ENCODE data around the gene FNIP1.
"Not testable (repeated sequence)": the region's sequence is repeated elsewhere in the genome, so short reads cannot be mapped to it uniquely, and the experiment has no call there.

The FNIP1 gene

DNA sequence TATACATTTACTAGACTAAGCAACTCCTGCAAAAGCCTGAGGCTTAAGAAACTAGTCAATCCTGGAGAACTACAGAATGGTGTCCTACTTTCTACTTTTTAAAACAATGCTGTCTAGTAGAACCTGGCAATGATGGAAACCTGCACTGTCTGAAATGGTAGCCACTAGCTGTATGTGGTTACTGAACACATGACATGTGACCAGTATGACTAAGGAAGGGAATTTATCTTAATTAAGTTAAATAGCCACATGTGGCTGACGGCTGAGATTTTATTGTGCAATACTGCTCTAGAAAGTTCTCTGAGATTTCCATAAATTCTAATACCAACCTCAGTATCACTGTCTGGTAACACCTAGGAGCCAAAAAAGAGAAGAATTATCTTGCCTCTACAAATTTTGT, 116.9 kb downstream of the FNIP1 start:
- TF ChIP-seq, protein P1, sequence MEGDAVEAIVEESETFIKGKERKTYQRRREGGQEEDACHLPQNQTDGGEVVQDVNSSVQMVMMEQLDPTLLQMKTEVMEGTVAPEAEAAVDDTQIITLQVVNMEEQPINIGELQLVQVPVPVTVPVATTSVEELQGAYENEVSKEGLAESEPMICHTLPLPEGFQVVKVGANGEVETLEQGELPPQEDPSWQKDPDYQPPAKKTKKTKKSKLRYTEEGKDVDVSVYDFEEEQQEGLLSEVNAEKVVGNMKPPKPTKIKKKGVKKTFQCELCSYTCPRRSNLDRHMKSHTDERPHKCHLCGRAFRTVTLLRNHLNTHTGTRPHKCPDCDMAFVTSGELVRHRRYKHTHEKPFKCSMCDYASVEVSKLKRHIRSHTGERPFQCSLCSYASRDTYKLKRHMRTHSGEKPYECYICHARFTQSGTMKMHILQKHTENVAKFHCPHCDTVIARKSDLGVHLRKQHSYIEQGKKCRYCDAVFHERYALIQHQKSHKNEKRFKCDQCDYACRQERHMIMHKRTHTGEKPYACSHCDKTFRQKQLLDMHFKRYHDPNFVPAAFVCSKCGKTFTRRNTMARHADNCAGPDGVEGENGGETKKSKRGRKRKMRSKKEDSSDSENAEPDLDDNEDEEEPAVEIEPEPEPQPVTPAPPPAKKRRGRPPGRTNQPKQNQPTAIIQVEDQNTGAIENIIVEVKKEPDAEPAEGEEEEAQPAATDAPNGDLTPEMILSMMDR (IDR thresholded peaks at IDR 0.05; ENCODE audit: insufficient read depth, low read length, missing control alignments), result no peak
- ChIA-PET POLR2A (no interaction called here), CTCF (interaction anchor here (1.0 kb wide), 2 partner anchors 8 to 13 kb away, joined by 3 to 4 read pairs; no protein-coding TSS in a partner anchor)
- H3K4me3 ChIP-seq (ENCODE audit: low read depth, low read length), result no peak overlapping the region
- DNase-seq (ENCODE audit: low read depth, low spot score), result peak; percentile 44

DNA sequence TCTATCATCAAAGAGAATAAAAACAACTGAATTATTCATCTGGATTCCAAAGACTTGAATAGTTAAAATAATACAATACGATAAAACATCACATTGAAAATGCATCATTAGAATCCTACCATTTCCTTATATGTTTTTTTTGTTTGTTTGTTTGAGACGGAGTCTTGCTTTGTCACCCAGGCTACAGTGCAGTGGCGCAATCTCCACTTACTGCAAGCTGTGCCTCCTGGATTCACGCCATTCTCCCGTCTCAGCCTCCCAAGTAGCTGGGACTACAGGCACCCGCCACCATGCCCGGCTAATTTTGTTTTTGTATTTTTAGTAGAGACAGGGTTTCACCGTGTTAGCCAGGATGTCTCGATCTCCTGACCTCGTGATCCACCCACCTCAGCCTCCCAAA, 118.5 kb downstream of the FNIP1 start:
- DNase-seq (ENCODE audit: low read depth, low spot score); POLR2A ChIA-PET; CTCF ChIA-PET; H3K4me3 ChIP-seq (ENCODE audit: low read depth, low read length): not testable (repeated sequence)

DNA sequence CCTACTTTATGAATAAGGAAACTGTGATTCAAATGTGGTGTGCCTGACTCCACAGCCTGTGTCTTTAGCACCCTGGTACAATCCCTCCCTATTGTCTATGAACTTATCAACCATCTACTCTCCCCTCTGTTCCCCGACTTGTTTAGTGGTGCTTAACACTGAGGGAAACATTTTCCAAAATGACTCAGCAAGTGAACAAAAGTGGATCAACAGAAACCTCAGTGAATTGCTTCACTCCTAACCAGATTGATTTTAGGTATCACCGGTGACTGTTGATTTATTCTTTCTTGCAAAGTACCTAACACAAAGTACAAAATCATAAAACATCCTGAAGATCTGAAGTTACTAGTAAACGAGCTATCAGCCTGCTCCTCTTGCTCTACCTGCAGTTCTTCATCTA, 119.7 kb downstream of the FNIP1 start:
- H3K4me3 ChIP-seq (ENCODE audit: low read depth, low read length), result no peak overlapping the region
- POLR2A ChIA-PET, result no interaction called here
- no peak for DNase-seq (ENCODE audit: low read depth, low spot score)
- TF ChIP-seq, protein P1 (IDR thresholded peaks at IDR 0.05; ENCODE audit: insufficient read depth, low read length, missing control alignments), result no peak
- CTCF ChIA-PET, result interaction anchor here (1.4 kb wide), 1 partner anchor 91 kb away, joined by 3 read pairs; no protein-coding TSS in a partner anchor

DNA sequence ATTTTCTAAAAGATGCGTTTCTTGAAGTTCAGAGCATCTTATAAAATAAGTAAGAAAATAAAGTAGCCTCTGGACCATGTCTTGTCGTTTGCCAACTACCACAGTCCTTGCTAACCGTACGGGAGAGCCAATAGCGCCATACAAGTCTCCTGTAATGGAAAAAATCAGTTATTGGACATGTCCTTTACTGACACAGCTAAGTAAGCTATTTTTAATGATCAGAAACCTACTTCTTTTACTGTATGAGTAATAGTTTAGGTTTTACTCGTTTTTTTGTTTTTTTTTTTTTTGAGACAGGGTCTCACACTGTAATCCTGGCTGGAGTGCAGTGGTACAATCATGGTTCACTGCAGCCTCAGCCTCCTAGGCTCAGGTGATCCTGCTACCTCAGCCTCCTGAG, 124.0 kb downstream of the FNIP1 start:
- no peak for DNase-seq (ENCODE audit: low read depth, low spot score)
- TF ChIP-seq, protein P1 (IDR thresholded peaks at IDR 0.05; ENCODE audit: insufficient read depth, low read length, missing control alignments), result no peak
- CTCF ChIA-PET, result interaction anchor here (1.1 to 1.2 kb wide), 2 partner anchors 83 to 390 kb away, joined by 3 to 4 read pairs; no protein-coding TSS in a partner anchor
- POLR2A ChIA-PET, result no interaction called here
- no peak overlapping the region for H3K4me3 ChIP-seq (ENCODE audit: low read depth, low read length)

DNA sequence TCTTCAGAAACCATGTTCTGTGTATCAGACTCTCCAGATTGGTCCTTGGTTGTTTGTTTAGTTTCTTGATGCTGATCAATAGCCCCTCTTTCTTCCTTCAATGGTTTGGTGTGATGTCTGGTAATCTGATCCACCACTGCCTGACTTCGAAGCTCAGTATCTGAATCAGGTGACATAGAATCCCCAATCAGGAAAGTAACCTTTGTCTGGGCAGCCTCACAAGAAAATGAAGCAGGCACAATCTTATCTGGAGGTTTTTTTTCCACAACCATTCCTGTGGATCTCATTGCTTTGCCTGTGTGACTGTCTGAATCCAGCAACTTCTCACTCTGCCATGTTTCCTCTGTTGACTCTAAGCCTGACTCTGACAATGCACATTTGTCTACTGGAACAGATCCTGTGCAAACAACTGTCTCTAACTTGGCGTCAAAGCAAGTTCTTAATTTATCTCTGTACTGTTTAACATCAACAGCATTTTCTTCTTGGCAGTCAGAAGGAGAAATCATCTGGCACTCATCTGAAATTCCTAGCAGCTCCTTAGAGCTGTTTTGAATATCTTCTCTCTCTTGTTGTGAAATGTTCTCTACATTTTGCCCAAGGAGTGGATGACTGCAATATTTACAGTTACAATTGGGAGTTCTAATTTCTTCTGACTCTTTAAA, 124.7 kb downstream of the FNIP1 start:
- ChIA-PET CTCF (interaction anchor here (0.6 to 1.8 kb wide), 3 partner anchors 8 to 82 kb away, joined by 3 to 7 read pairs (median 3); no protein-coding TSS in a partner anchor), POLR2A (no interaction called here)
- TF ChIP-seq, protein P1 (IDR thresholded peaks at IDR 0.05; ENCODE audit: insufficient read depth, low read length, missing control alignments), result no peak
- H3K4me3 ChIP-seq (ENCODE audit: low read depth, low read length), result no peak overlapping the region
- peak; percentile 95 for DNase-seq (ENCODE audit: low read depth, low spot score)

DNA sequence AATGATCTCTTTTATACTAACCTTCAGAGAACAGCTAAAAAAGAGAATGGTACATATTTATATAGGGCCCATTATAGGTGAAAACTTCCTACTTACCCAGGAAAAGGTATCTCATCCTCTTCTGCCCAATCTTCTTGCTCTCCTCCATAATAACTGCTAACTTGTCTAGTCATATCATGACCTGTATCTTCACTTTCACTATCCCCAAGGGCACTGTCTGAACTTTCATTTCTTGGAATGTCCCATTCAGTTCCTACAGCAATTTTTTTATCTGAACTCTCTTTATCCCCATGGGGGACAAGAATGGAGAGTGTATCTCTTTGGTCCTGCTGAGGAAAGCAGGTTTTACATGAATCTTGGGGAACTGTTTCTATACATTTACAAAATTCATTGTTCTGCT, 125.4 kb downstream of the FNIP1 start:
- POLR2A ChIA-PET, result no interaction called here
- CTCF ChIA-PET, result interaction anchor here (0.6 to 1.8 kb wide), 3 partner anchors 9 to 82 kb away, joined by 3 to 7 read pairs (median 3); no protein-coding TSS in a partner anchor

More for the DNA sequence above, 125.4 kb downstream of the FNIP1 start:
- H3K4me3 ChIP-seq (ENCODE audit: low read depth, low read length), result no peak overlapping the region
- TF ChIP-seq, protein P1 (IDR thresholded peaks at IDR 0.05; ENCODE audit: insufficient read depth, low read length, missing control alignments), result no peak
- no peak for DNase-seq (ENCODE audit: low read depth, low spot score)
